Measurements from ENCODE around the gene KRTAP17-1.

DNA sequence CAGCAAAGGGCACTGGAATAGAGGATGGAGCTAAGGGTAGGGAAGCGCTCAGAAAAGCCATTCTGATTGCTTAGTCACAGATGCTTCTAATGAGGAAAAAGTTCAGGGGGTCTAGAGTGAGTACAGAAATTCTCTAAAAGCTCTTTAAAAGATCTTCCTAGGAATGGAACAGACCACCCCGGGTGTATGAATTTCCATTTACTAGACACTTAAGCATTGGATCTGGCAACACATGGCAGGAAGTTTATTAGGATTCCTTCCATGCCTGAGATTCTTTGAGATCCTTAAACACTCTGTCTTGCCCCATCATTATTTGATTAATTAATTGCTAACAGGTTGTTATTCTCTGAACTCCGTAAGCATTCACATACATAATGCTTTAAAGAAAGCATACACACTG lies 31.5 kb downstream of the KRTAP17-1 start:
- TF ChIP-seq EP300 (IDR thresholded peaks at IDR 0.05; ENCODE audit: borderline replicate concordance) (no peak), TAF1 (IDR thresholded peaks at IDR 0.05; ENCODE audit: low read depth) (no peak), YY1 (IDR thresholded peaks at IDR 0.05; ENCODE audit: low read depth) (no peak), RAD21 (IDR thresholded peaks at IDR 0.05; ENCODE audit: low read depth) (no peak), EGR1 (IDR thresholded peaks at IDR 0.05) (no peak), FOXM1 (IDR thresholded peaks at IDR 0.05; ENCODE audit: borderline replicate concordance, low read depth) (no peak), TEAD4 (IDR thresholded peaks at IDR 0.05) (no peak), CEBPB (IDR thresholded peaks at IDR 0.05) (no peak), CREB1 (IDR thresholded peaks at IDR 0.05; ENCODE audit: low read depth) (no peak)
- TF ChIP-seq, protein P1, sequence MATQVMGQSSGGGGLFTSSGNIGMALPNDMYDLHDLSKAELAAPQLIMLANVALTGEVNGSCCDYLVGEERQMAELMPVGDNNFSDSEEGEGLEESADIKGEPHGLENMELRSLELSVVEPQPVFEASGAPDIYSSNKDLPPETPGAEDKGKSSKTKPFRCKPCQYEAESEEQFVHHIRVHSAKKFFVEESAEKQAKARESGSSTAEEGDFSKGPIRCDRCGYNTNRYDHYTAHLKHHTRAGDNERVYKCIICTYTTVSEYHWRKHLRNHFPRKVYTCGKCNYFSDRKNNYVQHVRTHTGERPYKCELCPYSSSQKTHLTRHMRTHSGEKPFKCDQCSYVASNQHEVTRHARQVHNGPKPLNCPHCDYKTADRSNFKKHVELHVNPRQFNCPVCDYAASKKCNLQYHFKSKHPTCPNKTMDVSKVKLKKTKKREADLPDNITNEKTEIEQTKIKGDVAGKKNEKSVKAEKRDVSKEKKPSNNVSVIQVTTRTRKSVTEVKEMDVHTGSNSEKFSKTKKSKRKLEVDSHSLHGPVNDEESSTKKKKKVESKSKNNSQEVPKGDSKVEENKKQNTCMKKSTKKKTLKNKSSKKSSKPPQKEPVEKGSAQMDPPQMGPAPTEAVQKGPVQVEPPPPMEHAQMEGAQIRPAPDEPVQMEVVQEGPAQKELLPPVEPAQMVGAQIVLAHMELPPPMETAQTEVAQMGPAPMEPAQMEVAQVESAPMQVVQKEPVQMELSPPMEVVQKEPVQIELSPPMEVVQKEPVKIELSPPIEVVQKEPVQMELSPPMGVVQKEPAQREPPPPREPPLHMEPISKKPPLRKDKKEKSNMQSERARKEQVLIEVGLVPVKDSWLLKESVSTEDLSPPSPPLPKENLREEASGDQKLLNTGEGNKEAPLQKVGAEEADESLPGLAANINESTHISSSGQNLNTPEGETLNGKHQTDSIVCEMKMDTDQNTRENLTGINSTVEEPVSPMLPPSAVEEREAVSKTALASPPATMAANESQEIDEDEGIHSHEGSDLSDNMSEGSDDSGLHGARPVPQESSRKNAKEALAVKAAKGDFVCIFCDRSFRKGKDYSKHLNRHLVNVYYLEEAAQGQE (IDR thresholded peaks at IDR 0.05; ENCODE audit: low read depth) = no peak
- TF ChIP-seq, protein P2, sequence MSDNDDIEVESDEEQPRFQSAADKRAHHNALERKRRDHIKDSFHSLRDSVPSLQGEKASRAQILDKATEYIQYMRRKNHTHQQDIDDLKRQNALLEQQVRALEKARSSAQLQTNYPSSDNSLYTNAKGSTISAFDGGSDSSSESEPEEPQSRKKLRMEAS (IDR thresholded peaks at IDR 0.05) = no peak
- TF ChIP-seq, protein P3, sequence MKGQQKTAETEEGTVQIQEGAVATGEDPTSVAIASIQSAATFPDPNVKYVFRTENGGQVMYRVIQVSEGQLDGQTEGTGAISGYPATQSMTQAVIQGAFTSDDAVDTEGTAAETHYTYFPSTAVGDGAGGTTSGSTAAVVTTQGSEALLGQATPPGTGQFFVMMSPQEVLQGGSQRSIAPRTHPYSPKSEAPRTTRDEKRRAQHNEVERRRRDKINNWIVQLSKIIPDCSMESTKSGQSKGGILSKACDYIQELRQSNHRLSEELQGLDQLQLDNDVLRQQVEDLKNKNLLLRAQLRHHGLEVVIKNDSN (IDR thresholded peaks at IDR 0.05) = no peak

Measured in Ishikawa (cell line).